ENCODE measurements around the gene TBL1X.

DNA sequence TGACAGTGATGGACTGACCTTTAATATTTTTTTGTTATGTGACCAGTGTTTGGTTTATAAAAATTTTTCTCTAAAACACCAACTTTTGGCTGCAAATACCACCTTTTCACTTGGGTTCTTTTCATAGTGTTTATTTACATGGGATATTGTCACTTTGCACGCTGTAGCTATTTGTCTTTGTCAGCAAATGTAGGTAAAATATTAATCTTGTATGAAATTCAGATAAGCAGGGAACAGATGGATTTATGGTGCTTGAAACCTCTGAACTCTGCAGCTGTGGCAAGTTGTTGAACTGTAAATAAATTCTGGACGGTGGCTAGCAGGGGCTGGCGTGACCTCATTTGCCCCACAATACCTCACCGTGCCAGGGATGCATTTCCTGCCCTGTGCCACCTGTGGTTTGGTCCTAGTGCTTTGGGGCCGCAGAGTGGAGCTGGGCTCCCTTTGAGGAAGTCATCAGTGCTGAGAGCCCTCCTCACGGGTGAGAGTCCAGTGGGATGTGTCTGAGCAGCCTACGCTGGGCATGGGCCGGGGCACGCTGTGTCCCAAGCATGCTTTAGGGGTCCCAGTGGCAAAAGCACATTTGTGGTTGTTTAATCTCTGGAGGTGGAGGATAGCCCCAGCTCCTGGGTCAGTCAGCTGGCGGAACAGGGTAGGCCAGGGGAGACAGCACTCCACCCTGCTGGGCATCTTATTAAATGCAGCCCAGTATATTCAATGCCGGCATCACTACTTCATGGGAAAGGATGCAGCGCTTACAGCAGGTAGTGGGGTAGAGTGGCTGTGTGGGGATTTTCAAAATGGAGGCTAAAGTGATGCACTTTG is 108.6 kb downstream of the TBL1X start:
- TF ChIP-seq CTCF (IDR thresholded peaks at IDR 0.05; ENCODE audit: extremely low read depth in 1 of 2, insufficient read depth in 1 of 2, low read depth in 1 of 2, low read length in 2 of 2) (no peak), EZH2 (IDR thresholded peaks at IDR 0.05; ENCODE audit: borderline replicate concordance, low read depth, low read length, severe bottlenecking) (no peak), JUN (IDR thresholded peaks at IDR 0.05; ENCODE audit: borderline replicate concordance, insufficient read depth, insufficient read length, low read depth) (no peak), MAX (IDR thresholded peaks at IDR 0.05; ENCODE audit: insufficient read depth, insufficient read length) (no peak), GATA2 (IDR thresholded peaks at IDR 0.05; ENCODE audit: insufficient read depth, insufficient read length, low read depth, low read length) (no peak)

Data from endothelial cell of umbilical vein (primary cell).